AG04449 (cell line): Measurements from ENCODE around the gene HIPK3.
"Not testable (repeated sequence)": the region's sequence is repeated elsewhere in the genome, so short reads cannot be mapped to it uniquely, and the experiment has no call there.

Experiments
- CTCF ChIA-PET: fragments of 350-600 bp; formaldehyde crosslinking; extraction: SDS; loops from one replicate; lab custom pipeline; 2021; ENCODE audit warnings: antibody characterized with exemption; lab: Yijun Ruan, JAX
- POLR2A ChIA-PET: fragments of 400-600, 350-600 bp; formaldehyde crosslinking; extraction: SDS; loops from one replicate; lab custom pipeline; 2020; ENCODE audit warnings: antibody characterized with exemption, inconsistent platforms; lab: Yijun Ruan, JAX
- DNase-seq: peaks from one replicate; pipeline ENCODE4 v3.0.0-alpha.2; 2010; ENCODE audit warnings: low read depth, low spot score
- H3K4me3 ChIP-seq: 2 replicates; pipeline ENCODE4 v1.5.1; 2011; ENCODE audit warnings: low read depth, mild to moderate bottlenecking, control low read depth, low read length
- TF ChIP-seq, protein P1 (sequence below): IDR thresholded peaks from one replicate; pipeline ENCODE4 v1.5.1; 2011; ENCODE audit warnings: mild to moderate bottlenecking, moderate library complexity, low read length, control low read depth, inconsistent platforms; ENCODE audit not compliant: insufficient read depth; ENCODE audit errors: missing control alignments

HIPK3 gene

GRCh38 chr11:33291004-33291777, 34.0 kb downstream of the HIPK3 start:
- POLR2A ChIA-PET, result no interaction called here
- TF ChIP-seq, protein P1, sequence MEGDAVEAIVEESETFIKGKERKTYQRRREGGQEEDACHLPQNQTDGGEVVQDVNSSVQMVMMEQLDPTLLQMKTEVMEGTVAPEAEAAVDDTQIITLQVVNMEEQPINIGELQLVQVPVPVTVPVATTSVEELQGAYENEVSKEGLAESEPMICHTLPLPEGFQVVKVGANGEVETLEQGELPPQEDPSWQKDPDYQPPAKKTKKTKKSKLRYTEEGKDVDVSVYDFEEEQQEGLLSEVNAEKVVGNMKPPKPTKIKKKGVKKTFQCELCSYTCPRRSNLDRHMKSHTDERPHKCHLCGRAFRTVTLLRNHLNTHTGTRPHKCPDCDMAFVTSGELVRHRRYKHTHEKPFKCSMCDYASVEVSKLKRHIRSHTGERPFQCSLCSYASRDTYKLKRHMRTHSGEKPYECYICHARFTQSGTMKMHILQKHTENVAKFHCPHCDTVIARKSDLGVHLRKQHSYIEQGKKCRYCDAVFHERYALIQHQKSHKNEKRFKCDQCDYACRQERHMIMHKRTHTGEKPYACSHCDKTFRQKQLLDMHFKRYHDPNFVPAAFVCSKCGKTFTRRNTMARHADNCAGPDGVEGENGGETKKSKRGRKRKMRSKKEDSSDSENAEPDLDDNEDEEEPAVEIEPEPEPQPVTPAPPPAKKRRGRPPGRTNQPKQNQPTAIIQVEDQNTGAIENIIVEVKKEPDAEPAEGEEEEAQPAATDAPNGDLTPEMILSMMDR, result no peak
- CTCF ChIA-PET, result interaction anchor here (0.6 kb wide), 1 partner anchor 125 kb away, joined by 3 read pairs; no protein-coding TSS in a partner anchor

DNA sequence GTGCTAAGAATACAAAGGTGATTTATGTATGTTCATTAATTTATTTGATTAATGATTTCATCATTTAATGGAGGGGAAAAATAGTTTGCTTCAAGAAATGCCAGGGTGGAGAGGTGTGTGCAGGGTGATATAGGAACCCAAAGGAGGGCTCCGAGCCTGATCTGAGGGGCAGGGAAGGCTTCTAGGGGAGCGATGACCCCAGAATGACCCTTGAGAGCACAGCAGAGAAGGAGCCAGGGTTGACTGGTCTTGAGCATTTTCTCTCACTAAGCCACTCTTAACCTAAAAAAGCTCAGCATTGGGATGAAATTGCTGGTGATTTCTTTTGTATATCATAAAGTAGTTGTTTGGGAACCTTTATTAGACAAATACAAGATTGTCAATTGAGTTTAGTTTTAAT, 35.1 kb downstream of the HIPK3 start:
- TF ChIP-seq, protein P1, result no peak
- POLR2A ChIA-PET, result interaction anchor here (0.6 kb wide), 1 partner anchor 251 kb away, joined by 3 read pairs; no protein-coding TSS in a partner anchor
- H3K4me3 ChIP-seq, result no peak overlapping the region
- DNase-seq, result no peak
- CTCF ChIA-PET, result interaction anchor here (0.7 kb wide), 1 partner anchor 12 kb away, joined by 3 read pairs; no protein-coding TSS in a partner anchor

More at GRCh38 chr11:33291004-33291777, 34.0 kb downstream of the HIPK3 start:
- no peak overlapping the region for H3K4me3 ChIP-seq
- DNase-seq, result no peak

DNA sequence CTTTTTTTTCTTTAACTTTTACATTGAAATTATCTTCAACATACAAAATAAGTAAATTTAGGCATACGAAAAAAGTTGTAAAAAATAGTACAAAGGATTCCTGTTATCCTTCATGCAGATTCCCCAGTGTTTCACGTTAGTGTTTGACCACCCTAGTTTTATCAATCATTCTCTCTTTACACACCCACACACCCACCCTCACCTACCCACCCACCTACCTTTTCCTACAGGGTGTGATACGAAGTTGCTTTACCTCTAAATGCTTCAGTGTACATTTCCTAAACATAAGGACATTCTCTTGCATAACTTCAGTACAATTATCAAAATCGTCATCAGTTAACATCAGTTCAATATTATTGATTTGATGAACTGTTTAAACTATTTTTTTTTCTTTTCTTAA, 37.0 kb downstream of the HIPK3 start:
- TF ChIP-seq, protein P1, result no peak
- CTCF ChIA-PET, result no interaction called here
- DNase-seq, result no peak
- H3K4me3 ChIP-seq, result no peak overlapping the region
- POLR2A ChIA-PET, result no interaction called here

GRCh38 chr11:33294797-33295196, 37.6 kb downstream of the HIPK3 start:
- H3K4me3 ChIP-seq, result no peak overlapping the region
- ChIA-PET CTCF (no interaction called here), POLR2A (no interaction called here)

DNA sequence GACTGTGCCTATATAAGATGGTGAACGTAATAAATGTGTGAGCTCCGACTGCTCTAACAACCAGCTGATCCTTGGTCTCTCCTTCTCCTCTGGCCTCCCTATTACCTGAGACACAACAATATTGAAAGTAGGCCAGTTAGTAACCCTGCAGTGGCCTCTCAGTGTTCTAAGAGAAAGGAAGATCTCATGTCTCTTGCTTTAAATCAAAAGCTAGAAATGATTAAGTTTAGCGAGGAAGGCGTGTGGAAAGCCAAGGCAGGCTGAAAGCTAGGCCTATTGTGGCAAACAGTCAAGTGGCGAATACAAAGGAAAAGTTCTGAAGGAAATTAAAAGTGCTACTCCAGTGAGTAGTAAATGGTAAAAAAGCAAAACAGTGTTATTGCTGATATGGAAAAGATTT, 39.5 kb downstream of the HIPK3 start:
- TF ChIP-seq, protein P1, result no peak
- no peak for DNase-seq
- H3K4me3 ChIP-seq, result no peak overlapping the region
- ChIA-PET POLR2A (no interaction called here), CTCF (interaction anchor here (1.0 kb wide), 1 partner anchor 131 kb away, joined by 3 read pairs; no protein-coding TSS in a partner anchor)

More at GRCh38 chr11:33294797-33295196, 37.6 kb downstream of the HIPK3 start:
- TF ChIP-seq, protein P1, result no peak
- no peak for DNase-seq

GRCh38 chr11:33303541-33303940, 46.4 kb downstream of the HIPK3 start:
- TF ChIP-seq, protein P1, result no peak

GRCh38 chr11:33306821-33307220, 49.6 kb downstream of the HIPK3 start:
- DNase-seq, POLR2A ChIA-PET, H3K4me3 ChIP-seq: not testable (repeated sequence)
- CTCF ChIA-PET, result interaction anchor here (1.1 kb wide), 1 partner anchor 15 kb away, joined by 3 read pairs; no protein-coding TSS in a partner anchor

More at GRCh38 chr11:33303541-33303940, 46.4 kb downstream of the HIPK3 start:
- ChIA-PET POLR2A (no interaction called here), CTCF (interaction anchor here (0.6 to 1.3 kb wide), 2 partner anchors 10 to 27 kb away, joined by 3 read pairs; no protein-coding TSS in a partner anchor)
- no peak overlapping the region for H3K4me3 ChIP-seq
- DNase-seq, result no peak
